T-helper 1 cell treated with Interleukin-12 subunit alpha and Interleukin-12 subunit beta and Interleukin-4 antibody, amounts not matched to agents 30 μg/mL and 1 μg/mL, for 36 hours (primary cell): ENCODE results near the gene VPS13C.

Experiments used
- H3K27ac Mint-ChIP-seq: one replicate; pipeline ENCODE4 v1.8.0; 2021; ENCODE audit warnings: mild to moderate bottlenecking, mixed read lengths
- H3K27me3 Mint-ChIP-seq: one replicate; pipeline ENCODE4 v1.8.0; 2021; ENCODE audit warnings: low read depth, mixed read lengths
- H3K36me3 Mint-ChIP-seq: one replicate; pipeline ENCODE4 v1.8.0; 2021; ENCODE audit warnings: low read depth, mixed read lengths
- H3K4me1 Mint-ChIP-seq: one replicate; pipeline ENCODE4 v1.8.0; 2021; ENCODE audit warnings: low read depth, mixed read lengths
- H3K4me3 Mint-ChIP-seq: one replicate; pipeline ENCODE4 v1.8.0; 2021; ENCODE audit warnings: mild to moderate bottlenecking, moderate library complexity, mixed read lengths
- H3K9me3 Mint-ChIP-seq: one replicate; pipeline ENCODE4 v1.8.0; 2021; ENCODE audit warnings: mixed read lengths

Gene VPS13C

GRCh38 chr15:62060113-62060895, at the start of gene VPS13C:
Gene VPS13C (minus strand): TSS chr15:62060447. CDS start chr15:62060374, 73 bp downstream.
- Mint-ChIP-seq H3K4me3 (peak within 1 kb of the TSS; percentile 90), H3K4me1 (peaks cover 27% of the 10 kb centered on the region), H3K9me3 (no peaks in the 10 kb centered on the region), H3K36me3 (peaks cover 2% of the 10 kb centered on the region), H3K27ac (peak within 1 kb of the TSS; percentile 96), H3K27me3 (peaks cover 30% of the 10 kb centered on the region)

- Mint-ChIP-seq H3K4me3 (no peak overlapping the region), H3K9me3 (no peaks in the 10 kb centered on the region), H3K27ac (no peak overlapping the region), H3K36me3 (no peaks in the 10 kb centered on the region), H3K27me3 (no peaks in the 10 kb centered on the region), H3K4me1 (peaks cover 4% of the 10 kb centered on the region)
These were observed 49.2 kb upstream of the VPS13C start for GRCh38 chr15:62109437-62109836.

GRCh38 chr15:62108411-62108810, 48.2 kb upstream of the VPS13C start:
- Mint-ChIP-seq H3K4me3 (no peak overlapping the region), H3K9me3 (no peaks in the 10 kb centered on the region), H3K36me3 (no peaks in the 10 kb centered on the region), H3K4me1 (peaks cover 4% of the 10 kb centered on the region), H3K27me3 (no peaks in the 10 kb centered on the region), H3K27ac (no peak overlapping the region)

- H3K9me3 Mint-ChIP-seq, result no peaks in the 10 kb centered on the region
- no peak overlapping the region for H3K4me3 Mint-ChIP-seq
- no peak overlapping the region for H3K27ac Mint-ChIP-seq
- H3K4me1 Mint-ChIP-seq, result peaks cover 4% of the 10 kb centered on the region
- no peaks in the 10 kb centered on the region for H3K27me3 Mint-ChIP-seq
- no peaks in the 10 kb centered on the region for H3K36me3 Mint-ChIP-seq
These were observed 47.4 kb upstream of the VPS13C start for GRCh38 chr15:62107571-62108121.

- no peaks in the 10 kb centered on the region for H3K9me3 Mint-ChIP-seq
- peaks cover 4% of the 10 kb centered on the region for H3K4me1 Mint-ChIP-seq
- H3K4me3 Mint-ChIP-seq, result no peak overlapping the region
- H3K27me3 Mint-ChIP-seq, result no peaks in the 10 kb centered on the region
- no peak overlapping the region for H3K27ac Mint-ChIP-seq
- H3K36me3 Mint-ChIP-seq, result no peaks in the 10 kb centered on the region
These were observed 45.8 kb upstream of the VPS13C start for GRCh38 chr15:62106096-62106495.

- Mint-ChIP-seq H3K4me1 (no peaks in the 10 kb centered on the region), H3K27ac (no peak overlapping the region), H3K9me3 (no peaks in the 10 kb centered on the region), H3K36me3 (no peaks in the 10 kb centered on the region), H3K4me3 (no peak overlapping the region), H3K27me3 (no peaks in the 10 kb centered on the region)
These were observed 45.0 kb upstream of the VPS13C start for GRCh38 chr15:62105266-62105665.

- Mint-ChIP-seq H3K36me3 (no peaks in the 10 kb centered on the region), H3K27me3 (no peaks in the 10 kb centered on the region), H3K27ac (no peak overlapping the region), H3K4me3 (no peak overlapping the region), H3K4me1 (no peaks in the 10 kb centered on the region), H3K9me3 (no peaks in the 10 kb centered on the region)
These were observed 44.6 kb upstream of the VPS13C start for GRCh38 chr15:62104846-62105245.

- no peaks in the 10 kb centered on the region for H3K36me3 Mint-ChIP-seq
- no peaks in the 10 kb centered on the region for H3K27me3 Mint-ChIP-seq
- no peak overlapping the region for H3K27ac Mint-ChIP-seq
- H3K9me3 Mint-ChIP-seq, result no peaks in the 10 kb centered on the region
- no peaks in the 10 kb centered on the region for H3K4me1 Mint-ChIP-seq
- no peak overlapping the region for H3K4me3 Mint-ChIP-seq
These were observed 44.2 kb upstream of the VPS13C start for GRCh38 chr15:62104401-62104800.

GRCh38 chr15:62103431-62103830, 43.2 kb upstream of the VPS13C start:
- Mint-ChIP-seq H3K36me3 (no peaks in the 10 kb centered on the region), H3K4me1 (no peaks in the 10 kb centered on the region), H3K27ac (no peak overlapping the region), H3K9me3 (no peaks in the 10 kb centered on the region), H3K4me3 (no peak overlapping the region), H3K27me3 (no peaks in the 10 kb centered on the region)

- Mint-ChIP-seq H3K4me3 (no peak overlapping the region), H3K9me3 (no peaks in the 10 kb centered on the region), H3K36me3 (no peaks in the 10 kb centered on the region), H3K4me1 (no peaks in the 10 kb centered on the region), H3K27me3 (no peaks in the 10 kb centered on the region), H3K27ac (no peak overlapping the region)
These were observed 38.9 kb upstream of the VPS13C start for GRCh38 chr15:62099094-62099601.

- no peak overlapping the region for H3K27ac Mint-ChIP-seq
These were observed 34.1 kb upstream of the VPS13C start for GRCh38 chr15:62094388-62094787.

GRCh38 chr15:62093809-62094208, 33.6 kb upstream of the VPS13C start:
- Mint-ChIP-seq H3K4me1 (no peaks in the 10 kb centered on the region), H3K36me3 (no peaks in the 10 kb centered on the region), H3K4me3 (no peak overlapping the region), H3K27ac (no peak overlapping the region), H3K9me3 (no peaks in the 10 kb centered on the region), H3K27me3 (peaks cover 6% of the 10 kb centered on the region)

More at GRCh38 chr15:62094388-62094787, 34.1 kb upstream of the VPS13C start:
- Mint-ChIP-seq H3K36me3 (no peaks in the 10 kb centered on the region), H3K4me1 (no peaks in the 10 kb centered on the region), H3K27me3 (peaks cover 5% of the 10 kb centered on the region), H3K9me3 (no peaks in the 10 kb centered on the region), H3K4me3 (no peak overlapping the region)

GRCh38 chr15:62090988-62091387, 30.7 kb upstream of the VPS13C start:
- no peaks in the 10 kb centered on the region for H3K4me1 Mint-ChIP-seq
- no peaks in the 10 kb centered on the region for H3K9me3 Mint-ChIP-seq
- H3K4me3 Mint-ChIP-seq, result no peak overlapping the region
- peaks cover 9% of the 10 kb centered on the region for H3K27me3 Mint-ChIP-seq
- H3K36me3 Mint-ChIP-seq, result no peaks in the 10 kb centered on the region
- H3K27ac Mint-ChIP-seq, result no peak overlapping the region

- H3K27ac Mint-ChIP-seq, result no peak overlapping the region
- H3K9me3 Mint-ChIP-seq, result no peaks in the 10 kb centered on the region
- H3K27me3 Mint-ChIP-seq, result peaks cover 9% of the 10 kb centered on the region
- no peak overlapping the region for H3K4me3 Mint-ChIP-seq
- no peaks in the 10 kb centered on the region for H3K36me3 Mint-ChIP-seq
- H3K4me1 Mint-ChIP-seq, result no peaks in the 10 kb centered on the region
These were observed 29.4 kb upstream of the VPS13C start for GRCh38 chr15:62089616-62090015.

GRCh38 chr15:62088353-62088693, 28.1 kb upstream of the VPS13C start:
- H3K36me3 Mint-ChIP-seq, result no peaks in the 10 kb centered on the region
- H3K9me3 Mint-ChIP-seq, result no peaks in the 10 kb centered on the region

More at GRCh38 chr15:62088353-62088693, 28.1 kb upstream of the VPS13C start:
- Mint-ChIP-seq H3K4me1 (no peaks in the 10 kb centered on the region), H3K27me3 (peaks cover 9% of the 10 kb centered on the region), H3K4me3 (no peak overlapping the region), H3K27ac (no peak overlapping the region)
